Osteocyte (in vitro differentiated cells): ENCODE results near the gene SND1. TPM values are rescaled to one million over a fixed set of nuclear protein-coding genes. Genes with fewer than 3 reads are reported as not detected.

Source experiments
- DNase-seq: peaks from one replicate; pipeline ENCODE4 v3.0.0; 2021; ENCODE audit warnings: mixed read lengths; ENCODE audit not compliant: unreplicated experiment; ENCODE audit errors: extremely low spot score
- H3K27ac Mint-ChIP-seq: one replicate; pipeline ENCODE4 v1.8.0; 2021; ENCODE audit warnings: mild to moderate bottlenecking, mixed read lengths; ENCODE audit not compliant: unreplicated experiment
- H3K27me3 Mint-ChIP-seq: one replicate; pipeline ENCODE4 v1.8.0; 2021; ENCODE audit warnings: mixed read lengths; ENCODE audit not compliant: unreplicated experiment
- H3K36me3 Mint-ChIP-seq: one replicate; pipeline ENCODE4 v1.8.0; 2021; ENCODE audit warnings: mixed read lengths; ENCODE audit not compliant: unreplicated experiment
- H3K4me1 Mint-ChIP-seq: one replicate; pipeline ENCODE4 v1.8.0; 2021; ENCODE audit warnings: mixed read lengths; ENCODE audit not compliant: unreplicated experiment
- H3K4me3 Mint-ChIP-seq: one replicate; pipeline ENCODE4 v1.8.0; 2021; ENCODE audit warnings: mild to moderate bottlenecking, moderate library complexity, mixed read lengths; ENCODE audit not compliant: unreplicated experiment
- H3K9me3 Mint-ChIP-seq: one replicate; pipeline ENCODE4 v1.8.0; 2021; ENCODE audit warnings: mixed read lengths; ENCODE audit not compliant: unreplicated experiment
- total RNA-seq: library from RNA; stranded (reverse); gene quantifications from 2 replicates; pipeline ENCODE4 v1.2.1, GENCODE V29; 2021
- TF ChIP-seq, protein P1 (sequence below): fragments of 200-600 bp; sonication (generic); IDR thresholded peaks from 2 replicates; pipeline ENCODE4 v1.5.0; 2021; ENCODE audit warnings: antibody characterized with exemption, mild to moderate bottlenecking, moderate library complexity

SND1 gene
- total RNA-seq, 1 donor from 2014 or later: 229 TPM

DNA sequence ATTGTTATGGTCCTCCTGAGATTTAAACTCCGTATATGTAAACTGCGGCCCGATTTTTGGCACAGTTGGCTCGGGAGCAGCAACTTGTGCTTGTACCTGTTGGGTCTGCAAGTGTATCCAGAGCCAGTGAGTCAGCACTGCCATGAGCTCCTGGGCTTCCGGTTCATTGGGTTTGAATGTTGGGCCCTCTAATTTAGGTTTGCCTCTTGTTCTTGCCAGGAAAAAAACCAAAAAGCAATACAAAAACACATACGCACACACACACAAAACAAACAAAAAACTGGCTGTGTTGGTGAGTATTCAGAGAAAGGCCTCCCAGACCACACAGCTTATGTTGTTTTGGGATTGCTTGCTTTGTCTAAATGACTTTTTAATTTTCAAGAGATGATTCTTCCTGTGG, 26.3 kb downstream of the SND1 start:
- TF ChIP-seq, protein P1, sequence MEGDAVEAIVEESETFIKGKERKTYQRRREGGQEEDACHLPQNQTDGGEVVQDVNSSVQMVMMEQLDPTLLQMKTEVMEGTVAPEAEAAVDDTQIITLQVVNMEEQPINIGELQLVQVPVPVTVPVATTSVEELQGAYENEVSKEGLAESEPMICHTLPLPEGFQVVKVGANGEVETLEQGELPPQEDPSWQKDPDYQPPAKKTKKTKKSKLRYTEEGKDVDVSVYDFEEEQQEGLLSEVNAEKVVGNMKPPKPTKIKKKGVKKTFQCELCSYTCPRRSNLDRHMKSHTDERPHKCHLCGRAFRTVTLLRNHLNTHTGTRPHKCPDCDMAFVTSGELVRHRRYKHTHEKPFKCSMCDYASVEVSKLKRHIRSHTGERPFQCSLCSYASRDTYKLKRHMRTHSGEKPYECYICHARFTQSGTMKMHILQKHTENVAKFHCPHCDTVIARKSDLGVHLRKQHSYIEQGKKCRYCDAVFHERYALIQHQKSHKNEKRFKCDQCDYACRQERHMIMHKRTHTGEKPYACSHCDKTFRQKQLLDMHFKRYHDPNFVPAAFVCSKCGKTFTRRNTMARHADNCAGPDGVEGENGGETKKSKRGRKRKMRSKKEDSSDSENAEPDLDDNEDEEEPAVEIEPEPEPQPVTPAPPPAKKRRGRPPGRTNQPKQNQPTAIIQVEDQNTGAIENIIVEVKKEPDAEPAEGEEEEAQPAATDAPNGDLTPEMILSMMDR: no peak
- no peaks in the 10 kb centered on the region for H3K27me3 Mint-ChIP-seq
- H3K4me1 Mint-ChIP-seq: peaks cover 32% of the 10 kb centered on the region
- H3K4me3 Mint-ChIP-seq: no peak overlapping the region
- peak overlapping the region; percentile 66 for H3K27ac Mint-ChIP-seq
- DNase-seq: no peak
- peaks cover 30% of the 10 kb centered on the region for H3K36me3 Mint-ChIP-seq
- H3K9me3 Mint-ChIP-seq: peaks cover 9% of the 10 kb centered on the region

DNA sequence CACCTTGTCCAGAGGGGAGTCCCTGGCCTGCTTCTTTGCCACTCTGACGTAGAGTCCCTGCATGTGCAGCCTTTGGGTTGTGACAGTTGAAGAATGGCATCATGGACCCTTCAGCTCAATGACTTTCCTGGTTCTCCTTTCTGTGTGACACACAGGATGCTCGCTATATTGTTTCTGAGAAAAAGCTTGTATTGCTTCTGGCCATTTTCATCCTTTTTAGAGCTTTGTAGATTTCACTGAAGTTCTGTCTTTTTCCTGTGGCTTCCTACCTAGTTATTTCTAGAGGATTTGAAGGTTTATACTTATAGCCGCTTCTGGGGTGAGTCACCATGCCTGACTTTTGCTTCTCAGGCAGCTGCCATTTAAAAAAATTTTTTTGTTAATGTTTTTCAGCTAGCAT, 27.0 kb downstream of the SND1 start:
- peaks cover 9% of the 10 kb centered on the region for H3K9me3 Mint-ChIP-seq
- H3K36me3 Mint-ChIP-seq: peaks cover 30% of the 10 kb centered on the region
- no peaks in the 10 kb centered on the region for H3K27me3 Mint-ChIP-seq
- DNase-seq: no peak
- no peak overlapping the region for H3K4me3 Mint-ChIP-seq
- TF ChIP-seq, protein P1: no peak
- peak overlapping the region; percentile 66 for H3K27ac Mint-ChIP-seq
- peaks cover 29% of the 10 kb centered on the region for H3K4me1 Mint-ChIP-seq

DNA sequence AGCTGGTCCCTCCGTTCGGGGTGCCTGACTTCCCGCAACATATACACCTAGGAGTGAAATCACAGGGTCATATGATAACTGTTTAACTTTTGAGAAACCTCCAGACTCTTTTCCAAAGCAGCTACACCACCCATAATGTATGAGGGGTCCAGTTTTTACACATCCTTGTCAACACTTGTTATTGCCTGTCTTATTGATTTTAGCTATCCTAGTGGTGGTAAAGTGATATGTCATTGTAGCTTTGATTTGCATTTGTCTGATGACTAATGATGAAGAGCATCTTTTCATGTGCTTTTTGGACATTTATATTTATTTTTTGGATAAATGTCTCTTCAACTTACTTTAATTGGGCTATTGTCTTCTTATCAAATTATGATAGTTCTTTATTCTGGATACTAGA, 29.0 kb downstream of the SND1 start:
- H3K27me3 Mint-ChIP-seq: no peaks in the 10 kb centered on the region
- peaks cover 27% of the 10 kb centered on the region for H3K36me3 Mint-ChIP-seq
- no peak for DNase-seq
- H3K9me3 Mint-ChIP-seq: peaks cover 9% of the 10 kb centered on the region
- H3K27ac Mint-ChIP-seq: no peak overlapping the region
- no peak overlapping the region for H3K4me3 Mint-ChIP-seq
- TF ChIP-seq, protein P1: no peak
- peaks cover 27% of the 10 kb centered on the region for H3K4me1 Mint-ChIP-seq

DNA sequence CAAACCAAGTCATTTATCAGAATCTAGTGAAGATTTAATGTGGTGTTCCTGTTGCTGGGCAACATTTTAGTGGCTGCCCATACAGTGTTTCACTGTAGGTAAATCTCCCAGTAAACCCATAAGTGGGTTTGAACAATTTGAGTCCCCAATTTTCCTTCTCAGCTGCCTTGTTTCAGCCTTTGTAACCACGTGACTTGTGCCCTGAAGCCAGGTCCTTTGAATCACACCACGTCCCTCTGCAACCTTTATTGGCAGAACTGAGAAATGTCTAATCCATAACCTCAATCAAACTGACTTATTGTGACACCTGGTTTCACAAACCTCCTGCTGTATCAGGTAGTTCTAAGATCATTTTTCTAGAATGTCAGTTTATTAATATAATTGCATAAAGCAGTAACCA, 30.1 kb downstream of the SND1 start:
- peaks cover 27% of the 10 kb centered on the region for H3K4me1 Mint-ChIP-seq
- peaks cover 9% of the 10 kb centered on the region for H3K9me3 Mint-ChIP-seq
- no peak for DNase-seq
- H3K4me3 Mint-ChIP-seq: no peak overlapping the region
- no peaks in the 10 kb centered on the region for H3K27me3 Mint-ChIP-seq
- H3K27ac Mint-ChIP-seq: no peak overlapping the region
- peaks cover 30% of the 10 kb centered on the region for H3K36me3 Mint-ChIP-seq
- TF ChIP-seq, protein P1: no peak

DNA sequence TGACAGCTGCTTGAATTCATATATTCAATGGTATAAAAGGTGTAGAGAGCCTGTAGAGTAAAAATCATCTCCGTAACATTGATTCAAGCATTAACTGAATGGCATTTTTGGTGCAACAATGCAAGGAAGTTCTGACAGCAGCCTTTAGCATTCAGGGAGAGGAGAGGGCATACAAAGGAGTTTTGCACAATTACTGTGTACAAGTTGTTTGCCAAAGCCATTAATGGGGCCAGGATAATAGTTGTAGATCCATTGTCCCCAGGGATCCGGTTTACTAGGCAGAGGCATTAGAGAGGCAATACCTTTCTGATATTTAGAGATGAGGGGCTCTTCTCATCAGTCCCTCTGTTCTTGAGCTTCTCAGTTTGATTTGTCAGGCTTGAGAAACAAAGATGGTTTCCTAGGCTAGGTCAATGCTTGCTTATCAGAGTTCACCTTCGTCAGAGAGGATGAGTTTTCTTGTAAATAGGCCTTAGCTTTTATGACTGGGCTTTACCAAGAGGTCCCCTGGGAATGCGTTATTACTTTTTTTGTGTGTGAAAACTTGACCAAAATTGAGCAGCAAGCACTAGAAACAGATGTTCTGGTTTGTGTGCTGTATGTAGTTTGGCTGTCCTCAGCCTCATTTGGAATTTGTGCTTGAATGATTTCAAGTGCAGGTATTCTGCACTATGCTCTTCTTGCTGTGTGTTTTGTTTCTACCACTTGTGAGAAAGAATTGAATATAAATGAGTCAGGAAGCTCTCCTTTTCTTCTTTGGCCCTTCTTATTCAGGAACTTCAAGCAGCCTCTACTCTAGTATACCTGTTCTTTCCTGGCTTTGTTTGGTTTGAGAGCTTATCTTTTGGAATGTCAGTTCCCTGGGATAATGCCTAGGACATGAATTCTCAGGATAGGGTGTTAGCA, 32.0 kb downstream of the SND1 start:
- no peak overlapping the region for H3K4me3 Mint-ChIP-seq
- peaks cover 14% of the 10 kb centered on the region for H3K4me1 Mint-ChIP-seq
- no peak for DNase-seq
- no peak overlapping the region for H3K27ac Mint-ChIP-seq
- H3K9me3 Mint-ChIP-seq: peaks cover 9% of the 10 kb centered on the region
- no peaks in the 10 kb centered on the region for H3K27me3 Mint-ChIP-seq
- TF ChIP-seq, protein P1: no peak
- H3K36me3 Mint-ChIP-seq: peaks cover 39% of the 10 kb centered on the region
